Tibial nerve (tissue), 4 donors: ENCODE results near the gene CDC42SE2.

Source experiments
- EP300 ChIP-seq, 2 donors: sonication (generic); formaldehyde crosslinking; IDR thresholded peaks; one replicate each; pipeline ENCODE4 v1.6.1; 2017; ENCODE audit warnings: antibody characterized with exemption in 2 of 2, mild to moderate bottlenecking in 1 of 2
- POLR2A ChIP-seq, 2 donors: fragments of 450-650 bp; IDR thresholded peaks; one replicate each; pipeline ENCODE4 v1.6.1; 2017; ENCODE audit warnings: antibody characterized with exemption in 2 of 2, mild to moderate bottlenecking in 2 of 2, moderate library complexity in 2 of 2
- TF ChIP-seq, protein P1 (sequence below), 5 experiments: fragments of 200-600 bp in 3 of 5; fragments of 450-650 bp in 2 of 5; sonication (generic) in 3 of 5; IDR thresholded peaks; one replicate each; pipeline ENCODE4 v1.5.1; 2016 to 2019; ENCODE audit warnings: antibody characterized with exemption in 5 of 5, mild to moderate bottlenecking in 3 of 5, moderate library complexity in 2 of 5

DNA sequence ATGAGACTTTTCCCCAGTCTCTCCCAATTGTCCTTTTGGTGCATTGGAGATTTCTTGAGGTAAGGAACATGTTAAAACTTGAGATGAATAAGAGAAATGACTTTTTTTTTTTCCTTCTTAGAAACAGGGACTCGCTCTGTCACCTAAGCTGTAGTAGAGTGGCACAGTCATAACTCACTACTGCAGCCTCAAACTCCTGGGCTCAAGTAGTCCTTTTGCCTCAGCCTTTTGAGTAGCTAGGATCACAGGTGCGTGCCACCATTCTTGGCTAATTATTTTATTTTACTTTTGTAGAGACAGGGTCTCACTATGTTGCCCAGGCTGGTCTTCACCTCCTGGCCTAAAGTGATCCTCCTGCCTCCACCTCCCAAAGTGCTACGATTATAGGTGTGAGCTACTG, 25.9 kb downstream of the CDC42SE2 start:
- TF ChIP-seq POLR2A (IDR thresholded peaks at IDR 0.05): no peak
- TF ChIP-seq, protein P1, sequence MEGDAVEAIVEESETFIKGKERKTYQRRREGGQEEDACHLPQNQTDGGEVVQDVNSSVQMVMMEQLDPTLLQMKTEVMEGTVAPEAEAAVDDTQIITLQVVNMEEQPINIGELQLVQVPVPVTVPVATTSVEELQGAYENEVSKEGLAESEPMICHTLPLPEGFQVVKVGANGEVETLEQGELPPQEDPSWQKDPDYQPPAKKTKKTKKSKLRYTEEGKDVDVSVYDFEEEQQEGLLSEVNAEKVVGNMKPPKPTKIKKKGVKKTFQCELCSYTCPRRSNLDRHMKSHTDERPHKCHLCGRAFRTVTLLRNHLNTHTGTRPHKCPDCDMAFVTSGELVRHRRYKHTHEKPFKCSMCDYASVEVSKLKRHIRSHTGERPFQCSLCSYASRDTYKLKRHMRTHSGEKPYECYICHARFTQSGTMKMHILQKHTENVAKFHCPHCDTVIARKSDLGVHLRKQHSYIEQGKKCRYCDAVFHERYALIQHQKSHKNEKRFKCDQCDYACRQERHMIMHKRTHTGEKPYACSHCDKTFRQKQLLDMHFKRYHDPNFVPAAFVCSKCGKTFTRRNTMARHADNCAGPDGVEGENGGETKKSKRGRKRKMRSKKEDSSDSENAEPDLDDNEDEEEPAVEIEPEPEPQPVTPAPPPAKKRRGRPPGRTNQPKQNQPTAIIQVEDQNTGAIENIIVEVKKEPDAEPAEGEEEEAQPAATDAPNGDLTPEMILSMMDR (IDR thresholded peaks at IDR 0.05): no peak
- no peak for TF ChIP-seq EP300 (IDR thresholded peaks at IDR 0.05)
